Bronchial epithelial cell (primary cell): ENCODE data around the gene WDR64. TPM values are rescaled to one million over a fixed set of nuclear protein-coding genes. Genes with fewer than 3 reads are reported as not detected.

Experiments used
- DNase-seq: peaks from one replicate; pipeline ENCODE4 v3.0.0-alpha.2; 2010; ENCODE audit warnings: low read depth
- FAIRE-seq: peaks from 2 replicates; lab custom pipeline; 2011; peaks lifted over from hg19 to GRCh38; lab: Jason Lieb, UNC
- H3K27me3 ChIP-seq: 2 replicates; pipeline ENCODE4 v1.5.1; 2011; ENCODE audit warnings: low read length; ENCODE audit not compliant: control insufficient read depth, insufficient read depth
- H3K36me3 ChIP-seq: 2 replicates; pipeline ENCODE4 v1.5.1; 2011; ENCODE audit warnings: low read length; ENCODE audit not compliant: control insufficient read depth, insufficient read depth
- H3K4me3 ChIP-seq: 2 replicates; pipeline ENCODE4 v1.5.1; 2011; ENCODE audit warnings: mild to moderate bottlenecking, low read depth, low read length, control low read depth
- CTCF ChIP-seq: IDR thresholded peaks from 2 replicates; pipeline ENCODE4 v1.5.1; 2011; ENCODE audit warnings: mild to moderate bottlenecking, moderate library complexity, low read length, control low read depth, inconsistent platforms; ENCODE audit not compliant: insufficient read depth, severe bottlenecking
- total RNA-seq: library from RNA; depleted of rRNA; stranded (reverse); fragments of >200 nt; gene quantifications from 2 replicates; pipeline ENCODE4 v1.2.1, GENCODE V29; 2014

The WDR64 gene
- total RNA-seq, 1 donor from 2014 or later, result not detected

- H3K36me3 ChIP-seq, result no peaks in the 10 kb centered on the region
- FAIRE-seq (no peak), DNase-seq (no peak)
- no peak for TF ChIP-seq CTCF
- no peaks in the 10 kb centered on the region for H3K27me3 ChIP-seq
- H3K4me3 ChIP-seq, result no peak overlapping the region
These were observed 55.4 kb downstream of the WDR64 start for GRCh38 chr1:241707442-241707841.

- Histone ChIP-seq H3K36me3 (no peaks in the 10 kb centered on the region), H3K4me3 (no peak overlapping the region), H3K27me3 (no peaks in the 10 kb centered on the region)
- TF ChIP-seq CTCF, result no peak
- FAIRE-seq, result no peak
- DNase-seq, result no peak
These were observed 59.2 kb downstream of the WDR64 start for GRCh38 chr1:241711326-241711725.

GRCh38 chr1:241713316-241713715 lies 61.2 kb downstream of the WDR64 start:
- Histone ChIP-seq H3K36me3 (no peaks in the 10 kb centered on the region), H3K27me3 (no peaks in the 10 kb centered on the region), H3K4me3 (no peak overlapping the region)
- no peak for TF ChIP-seq CTCF
- no peak for FAIRE-seq
- no peak for DNase-seq

- Histone ChIP-seq H3K36me3 (no peaks in the 10 kb centered on the region), H3K4me3 (no peak overlapping the region), H3K27me3 (no peaks in the 10 kb centered on the region)
- TF ChIP-seq CTCF, result no peak
- no peak for DNase-seq
- no peak for FAIRE-seq
These were observed 62.5 kb downstream of the WDR64 start for GRCh38 chr1:241714321-241715218.

GRCh38 chr1:241715435-241715834 lies 63.4 kb downstream of the WDR64 start:
- DNase-seq, result no peak
- TF ChIP-seq CTCF, result no peak
- H3K4me3 ChIP-seq, result no peak overlapping the region
- H3K27me3 ChIP-seq, result no peaks in the 10 kb centered on the region
- FAIRE-seq, result no peak
- no peaks in the 10 kb centered on the region for H3K36me3 ChIP-seq
